HG03135 (cell line): ENCODE results near the gene PLA2G4E.
A peak's percentile ranks its signal among the peaks of the same experiment; 100 is the strongest.

Experiments
- ATAC-seq: cut with Tn5 transposase; IDR thresholded peaks from one replicate; pipeline ENCODE4 v1.9.1; 2021; ENCODE audit warnings: mild to moderate bottlenecking, moderate library complexity; ENCODE audit not compliant: unreplicated experiment

The PLA2G4E gene

GRCh38 chr15:41979493-41980266, 41.2 kb downstream of the PLA2G4E start:
- ATAC-seq, result no peak

- no peak for ATAC-seq
Observed at GRCh38 chr15:41978534-41978933, 42.3 kb downstream of the PLA2G4E start.

DNA sequence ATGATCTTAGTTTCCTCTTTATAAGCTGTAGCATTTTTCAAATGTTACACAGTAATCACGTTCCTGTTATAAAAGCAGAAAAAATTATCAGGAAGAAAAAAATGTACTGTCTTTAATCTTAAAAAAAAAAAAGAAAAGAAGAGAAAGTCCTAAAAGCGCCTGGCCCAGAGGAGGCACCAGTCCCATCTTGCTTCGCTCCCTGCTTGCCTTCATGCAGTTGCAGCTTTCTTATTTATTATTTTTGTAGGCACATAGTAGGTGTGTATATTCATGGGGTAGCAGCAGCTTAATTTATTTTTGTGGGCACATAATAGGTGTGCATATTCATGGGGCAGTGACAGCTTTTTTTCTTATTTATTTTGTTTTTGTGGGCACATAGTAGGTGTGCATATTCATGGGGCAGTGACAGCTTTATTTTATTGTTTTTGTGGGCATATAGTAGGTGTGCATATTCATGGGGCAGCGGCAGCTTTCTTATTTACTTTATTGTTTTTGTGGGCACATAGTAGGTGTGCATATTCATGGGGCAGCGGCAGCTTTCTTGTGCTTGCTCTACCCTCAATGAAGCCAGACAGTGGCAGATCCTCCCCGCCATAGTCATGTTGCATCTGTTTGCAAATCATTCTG, 43.0 kb downstream of the PLA2G4E start:
- no peak for ATAC-seq

DNA sequence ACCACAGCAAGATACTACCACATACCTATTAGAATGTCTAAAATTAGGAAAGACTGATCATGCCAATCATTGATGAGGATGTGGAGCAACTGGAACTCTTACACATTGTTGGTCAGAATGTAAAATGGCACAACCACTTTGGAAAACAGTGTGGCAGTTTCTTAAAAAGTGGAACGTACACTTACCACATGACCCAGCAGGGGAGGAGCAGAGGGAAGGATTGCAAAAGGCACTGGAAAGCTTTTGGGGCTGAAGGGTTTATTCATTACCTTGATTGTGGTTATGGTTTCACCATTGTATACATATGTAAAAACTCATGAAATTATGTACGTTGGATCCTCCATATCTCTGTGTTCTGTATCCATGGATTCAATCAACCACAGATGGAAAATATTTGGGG, 45.2 kb downstream of the PLA2G4E start:
- no peak for ATAC-seq

DNA sequence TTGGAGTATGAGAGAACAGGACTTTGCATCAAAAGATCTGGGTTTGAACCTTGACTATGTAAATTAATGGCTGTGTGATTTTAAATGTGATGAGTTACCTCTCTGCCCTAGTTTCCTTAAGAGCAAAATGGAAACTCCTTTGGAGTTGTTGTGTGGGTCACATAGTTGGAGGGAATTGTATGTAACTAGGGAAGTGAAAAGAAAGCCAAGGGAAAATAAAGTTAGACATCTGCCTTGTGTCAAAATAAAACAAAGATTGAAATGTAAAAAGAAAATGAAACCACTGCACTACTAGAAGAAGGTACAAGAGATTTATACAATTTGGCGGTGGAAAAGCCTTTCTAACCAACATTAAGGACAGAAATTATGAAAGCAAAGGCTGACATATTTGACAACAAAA, 46.8 kb downstream of the PLA2G4E start:
- no peak for ATAC-seq

DNA sequence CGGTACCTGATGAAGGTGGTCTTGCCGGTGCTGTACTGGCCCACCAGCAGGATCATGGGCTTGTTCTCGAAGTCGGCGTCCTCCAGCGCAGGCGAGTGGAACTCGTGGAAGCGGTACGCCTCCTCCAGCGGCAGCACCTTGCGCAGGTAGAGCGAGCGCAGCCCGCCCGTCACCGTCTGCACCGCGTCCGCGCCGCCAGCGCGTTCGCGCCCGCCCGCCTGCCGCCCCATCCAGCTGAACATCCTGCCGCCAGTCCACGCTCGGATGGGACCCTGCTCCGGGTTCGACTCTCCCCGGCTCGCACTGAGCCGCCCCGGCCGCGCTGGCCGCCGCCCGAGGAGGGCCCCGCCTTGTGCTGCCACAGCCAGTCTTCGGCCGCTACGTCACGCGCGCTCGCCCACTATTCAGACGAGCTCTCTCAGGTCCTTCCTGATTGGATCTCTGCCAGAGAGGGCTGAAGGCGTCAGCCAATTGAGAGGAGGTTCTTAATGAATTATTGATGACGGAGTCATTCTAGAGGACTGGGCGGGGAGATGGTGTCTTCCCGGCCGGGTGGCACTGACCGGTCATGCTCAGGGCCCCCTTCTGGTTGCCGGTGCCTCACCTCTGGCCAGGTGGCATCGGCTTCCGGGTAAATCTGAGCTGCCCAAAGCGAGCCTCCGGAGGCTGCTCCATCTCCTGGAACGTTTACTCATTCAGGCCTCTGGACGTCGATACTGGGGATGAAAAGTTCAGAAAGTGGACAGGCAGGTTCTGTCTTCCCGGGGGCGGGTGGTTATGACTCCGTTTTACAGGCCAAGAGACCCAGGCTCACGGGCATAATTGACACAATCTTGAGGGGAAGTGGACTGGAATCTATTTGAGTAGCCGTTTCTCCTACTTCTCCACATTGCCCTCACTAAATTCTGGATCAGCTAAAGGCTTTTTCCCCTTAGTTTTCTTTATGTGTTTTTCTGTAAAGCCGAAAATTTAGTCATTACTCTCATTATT, 48.3 kb downstream of the PLA2G4E start, which contains the start of gene EHD4:
EHD4 (minus strand) TSS at position 305 of the 990 bp plus-strand sequence; CDS start at position 242, 63 bp downstream.
- ATAC-seq, result peak; percentile 73

GRCh38 chr15:41971895-41972252, 49.0 kb downstream of the PLA2G4E start:
- peak; percentile 17 for ATAC-seq

DNA sequence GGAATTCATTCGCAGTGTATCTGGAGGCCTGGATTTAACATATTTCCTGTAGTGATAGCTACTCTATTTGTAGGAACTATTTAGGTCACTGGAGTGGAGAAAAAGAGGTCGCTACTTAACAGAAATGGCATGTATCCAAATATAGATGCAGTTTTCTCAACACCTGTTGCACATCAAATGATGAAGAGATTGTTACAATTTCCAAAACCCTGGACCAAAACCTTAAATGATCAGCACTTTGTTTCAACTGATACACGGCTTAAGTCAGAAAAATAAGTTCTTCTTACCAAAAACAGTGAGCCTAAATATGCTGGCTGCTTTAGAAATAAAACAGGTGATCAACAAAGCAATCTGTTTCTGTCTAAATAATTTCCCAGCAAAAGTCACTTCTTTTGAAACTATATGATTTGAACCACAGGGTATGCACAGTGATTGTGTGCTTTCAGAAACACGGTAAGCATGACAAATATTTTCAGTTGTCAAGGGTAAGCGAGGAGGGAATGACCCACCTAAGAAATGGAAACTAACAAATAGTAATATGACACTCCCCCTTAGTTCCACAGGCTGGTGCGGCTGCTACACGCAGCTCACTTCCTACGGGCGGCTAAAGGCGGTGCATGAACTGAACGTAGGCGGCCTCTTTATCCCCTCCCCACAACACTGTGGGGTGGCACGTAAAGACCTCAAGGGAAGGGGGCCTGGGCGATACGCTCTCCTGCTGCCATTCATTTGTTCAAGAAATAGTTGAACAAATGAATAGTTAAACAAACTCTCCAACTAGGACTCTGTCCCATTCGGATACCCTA, 49.5 kb downstream of the PLA2G4E start:
- peak; percentile 44 for ATAC-seq

DNA sequence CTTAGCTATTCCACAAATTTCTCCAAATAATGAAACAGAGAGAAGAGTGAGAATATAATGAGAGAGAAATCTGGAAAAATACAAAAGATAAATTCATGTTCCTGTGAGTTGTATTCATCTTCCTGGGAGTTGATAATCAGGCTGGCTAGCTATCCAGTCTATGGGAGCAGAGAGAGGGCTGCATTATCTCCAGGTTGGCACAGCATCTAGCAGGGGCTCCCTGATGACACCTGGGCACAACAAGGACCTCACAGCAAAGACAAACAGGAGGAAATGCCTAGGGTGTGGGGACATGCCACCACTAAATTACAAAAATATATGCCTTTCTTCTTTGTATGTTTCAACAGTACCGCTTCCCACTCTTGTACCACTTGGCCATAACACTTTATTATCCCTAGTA, 50.4 kb downstream of the PLA2G4E start:
- ATAC-seq, result no peak

DNA sequence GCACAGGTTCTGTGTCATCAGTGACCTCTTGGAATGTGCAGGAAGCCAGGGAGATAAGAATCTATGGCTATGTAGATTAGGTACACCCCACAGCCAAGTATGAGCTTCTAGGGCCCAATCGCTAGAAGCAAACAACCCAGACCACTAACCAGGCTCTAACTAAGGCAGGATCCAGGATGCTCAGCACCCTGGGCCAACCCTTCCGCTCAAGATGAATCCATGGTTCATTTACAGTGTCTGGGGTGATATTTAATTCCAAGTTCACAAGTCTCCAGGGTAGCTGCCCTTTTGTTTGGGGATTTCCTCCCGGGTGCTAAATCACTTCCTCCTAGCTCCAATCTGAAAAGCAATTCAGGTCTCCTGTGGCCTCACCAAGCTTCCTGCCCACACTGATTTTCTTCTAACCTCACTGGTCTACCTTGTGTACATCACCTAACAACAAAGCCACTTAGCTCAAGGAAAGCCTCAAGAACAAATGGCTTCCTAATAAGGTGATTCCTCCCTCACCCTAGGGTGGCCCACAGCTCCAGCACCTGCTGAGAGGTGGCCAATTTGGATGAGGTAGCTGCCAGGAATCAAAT, 50.9 kb downstream of the PLA2G4E start:
- ATAC-seq, result no peak

DNA sequence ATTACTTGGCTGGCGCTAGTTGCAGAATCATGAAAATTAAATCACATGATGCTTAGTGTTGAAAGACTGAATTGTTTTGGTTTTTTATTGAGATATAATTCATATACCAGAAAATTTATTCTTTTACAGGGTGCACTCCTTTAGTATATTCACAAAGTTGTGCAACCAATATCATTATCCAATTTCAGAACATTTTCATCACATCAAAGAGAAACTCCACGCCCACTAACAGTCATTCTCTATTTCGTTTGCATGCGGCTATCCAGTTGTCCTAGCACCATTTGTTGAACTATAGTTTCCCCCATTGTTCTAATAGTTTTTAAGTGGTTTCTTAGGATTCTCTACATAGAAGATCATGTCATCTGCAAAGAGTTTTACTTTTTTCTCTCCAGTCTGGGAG, 52.1 kb downstream of the PLA2G4E start:
- no peak for ATAC-seq

GRCh38 chr15:41967506-41968206, 53.2 kb downstream of the PLA2G4E start:
- ATAC-seq, result no peak

GRCh38 chr15:41966920-41967465, 53.8 kb downstream of the PLA2G4E start:
- no peak for ATAC-seq

DNA sequence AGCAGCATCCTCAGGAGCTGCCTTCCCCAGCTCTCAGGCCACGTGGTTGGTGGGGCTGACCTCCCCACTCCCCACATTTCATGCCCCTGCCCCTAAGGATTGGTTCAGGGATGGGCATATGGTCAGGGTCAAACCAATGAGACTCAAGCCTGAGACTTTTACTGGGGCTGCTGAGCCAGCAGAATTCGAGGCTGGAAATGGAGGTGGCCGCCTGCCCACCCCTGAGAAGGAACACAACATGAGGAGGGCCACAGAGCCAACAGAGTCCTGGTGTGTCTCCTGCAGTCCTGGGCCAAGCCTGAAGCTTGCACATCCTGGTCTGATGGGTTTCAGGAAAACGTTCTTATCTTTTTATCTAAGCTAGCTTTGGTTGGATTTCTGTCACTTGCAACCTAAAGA, 54.4 kb downstream of the PLA2G4E start:
- ATAC-seq, result no peak

GRCh38 chr15:41965441-41966413, 55.1 kb downstream of the PLA2G4E start:
- no peak for ATAC-seq

DNA sequence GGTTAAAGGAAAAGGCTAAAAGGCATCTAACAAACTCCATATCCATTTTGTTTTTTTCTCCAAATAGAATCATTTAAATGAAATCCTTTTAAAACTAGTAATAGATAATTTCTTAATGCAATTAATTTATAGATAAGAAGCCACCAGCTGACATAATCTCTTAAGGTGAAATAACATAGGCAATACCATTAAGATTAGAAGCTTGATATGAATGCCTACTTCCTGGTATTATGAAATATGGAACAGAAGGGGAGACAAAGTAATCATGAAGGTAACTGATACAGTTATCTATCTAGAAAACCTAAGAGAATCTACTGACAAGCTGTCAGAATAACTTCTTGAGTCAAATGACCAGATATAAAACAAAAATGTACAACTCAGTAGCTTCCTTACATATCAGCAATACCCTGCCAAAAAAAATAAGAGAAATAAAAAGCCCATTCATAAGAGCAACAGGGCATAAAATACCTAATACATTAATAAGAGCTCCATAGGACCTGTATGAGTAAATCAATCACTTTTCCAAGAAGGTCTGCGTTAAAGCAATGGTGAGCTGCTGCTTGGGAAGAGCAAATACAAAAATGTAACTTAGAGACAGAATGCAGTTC, 59.1 kb downstream of the PLA2G4E start:
- no peak for ATAC-seq

- ATAC-seq, result no peak
Observed at GRCh38 chr15:41961001-41961518, 59.8 kb downstream of the PLA2G4E start.
